K562 (cell line): Measurements from ENCODE around the gene SSH3. TPM values are rescaled to one million over a fixed set of nuclear protein-coding genes. Genes with fewer than 3 reads are reported as not detected.

Experiments used
- CHD7 ChIP-seq: fragments of 200-600 bp; sonication (generic); IDR thresholded peaks from one replicate; pipeline ENCODE4 v1.6.1; 2012; ENCODE audit warnings: mild to moderate bottlenecking, low read depth, low read length, inconsistent platforms
- EP300 ChIP-seq: IDR thresholded peaks from 2 replicates; pipeline ENCODE4 v1.6.1; 2012; ENCODE audit warnings: low read length, improper control_type of control experiment
- FOSL1 ChIP-seq: fragments of 200-800 bp; sonication (Bioruptor generic); conservative IDR thresholded peaks from 2 replicates; pipeline ENCODE4 v1.6.1; 2016; ENCODE audit warnings: missing genetic modification characterization, missing compliant biosample characterization
- MAX ChIP-seq: sonication (generic); formaldehyde crosslinking; IDR thresholded peaks from 2 replicates; pipeline ENCODE4 v1.9.0; 2022; ENCODE audit warnings: mild to moderate bottlenecking, missing genetic modification reagents
- POLR2A ChIP-seq: fragments of 450-650 bp; conservative IDR thresholded peaks from 2 replicates; pipeline ENCODE4 v1.6.1; 2016
- RNF2 ChIP-seq: sonication (generic); IDR thresholded peaks from 2 replicates; pipeline ENCODE4 v1.6.1; 2016
- SMARCE1 ChIP-seq: fragments of 450-650 bp; IDR thresholded peaks from 2 replicates; pipeline ENCODE4 v1.7.1; 2016; ENCODE audit warnings: mild to moderate bottlenecking
- SPI1 ChIP-seq: IDR thresholded peaks from 2 replicates; pipeline ENCODE4 v1.6.1; 2011; ENCODE audit warnings: low read depth, low read length, control low read depth, borderline replicate concordance
- SRF ChIP-seq, 2 experiments: fragments of 250-450, 450-650 bp in 1 of 2; sonication (Bioruptor Pico) in 1 of 2; sonication (generic) in 1 of 2; formaldehyde crosslinking; IDR thresholded peaks; 2 replicates each; pipeline versions ENCODE4 v1.5.0 to v1.5.1; 2020 to 2022; ENCODE audit warnings: mild to moderate bottlenecking in 1 of 2, missing genetic modification reagents in 1 of 2
- YBX1 ChIP-seq: fragments of 450-650 bp; IDR thresholded peaks from 2 replicates; pipeline ENCODE4 v1.7.1; 2016; ENCODE audit warnings: mild to moderate bottlenecking
- ZBTB26 ChIP-seq: fragments of 450-650 bp; formaldehyde crosslinking; IDR thresholded peaks from 2 replicates; pipeline ENCODE4 v1.4.0; 2022; ENCODE audit warnings: missing genetic modification characterization
- ZBTB7A ChIP-seq: IDR thresholded peaks from 2 replicates; pipeline ENCODE4 v1.6.1; 2011; ENCODE audit warnings: low read depth, mild to moderate bottlenecking, low read length, moderate library complexity, borderline replicate concordance; ENCODE audit not compliant: control insufficient read depth
- ZNF431 ChIP-seq: sonication (generic); formaldehyde crosslinking; IDR thresholded peaks from 2 replicates; pipeline ENCODE4 v1.8.0; 2022; ENCODE audit warnings: mild to moderate bottlenecking, missing genetic modification reagents
- ZZZ3 ChIP-seq: fragments of 450-650 bp; IDR thresholded peaks from 2 replicates; pipeline ENCODE4 v1.6.1; 2016; ENCODE audit warnings: antibody characterized with exemption, mild to moderate bottlenecking, moderate library complexity
- polyA plus RNA-seq, 8 experiments: library from polyadenylated mRNA; depleted of rRNA in 4 of 8; stranded (reverse) in 5 of 8; unstranded in 3 of 8; fragments of >200 nt; fragmentation: Nextera tagmentation in 2 of 8; fragmentation: Illumina TruSeq in 1 of 8; extraction: Ambion mirVana in 2 of 8; extraction: Trizol in 1 of 8; gene quantifications; 2 replicates each; pipeline versions ENCODE4 v1.2.1 to v1.2.3, GENCODE V29; 2011 to 2014; ENCODE audit warnings: inconsistent platforms in 1 of 8, missing spikeins in 1 of 8
- total RNA-seq, 7 experiments: library from RNA; depleted of rRNA in 6 of 7; stranded (reverse); fragments of >200 nt in 6 of 7; fragmentation: Illumina TruSeq in 2 of 7; extraction: Trizol in 2 of 7; gene quantifications; 2 replicates each; pipeline versions ENCODE4 v1.2.1 to v1.2.3, GENCODE V29; 2011 to 2021; ENCODE audit warnings: low replicate concordance in 1 of 7
- TF ChIP-seq, protein P1 (sequence below): fragments of 250-450 bp; sonication (Bioruptor Pico); IDR thresholded peaks from 2 replicates; pipeline ENCODE4 v1.5.0; 2021

Gene SSH3
- total and polyA plus RNA-seq, 9 of the 15 experiments (the other 6 are each of a cell fraction or from before 2014, with no cell fraction given) = 0.07 to 1.0 (median 0.24) TPM; not detected in 3

- TF ChIP-seq CHD7 (no peak), ZNF431 (CRISPR knock-in tag) (0 out of 2 replicates have a peak, but pooled peaks have one; percentile 47), SRF (CRISPR knock-in tag; IDR thresholded peaks at IDR 0.05) (peak in 1 of 2 experiments; percentile 66; a peak in 2 of 4 replicates), SMARCE1 (peak; percentile 36; the same call in 1 of the 2 replicates), POLR2A (peak; percentile 91), MAX (CRISPR knock-in tag) (peak; percentile 81), YBX1 (no peak), EP300 (peak; percentile 73), ZZZ3 (no peak), FOSL1 (tag) (no peak), SPI1 (peak; percentile 66), ZBTB26 (no peak), RNF2 (peak; percentile 98), ZBTB7A (peak; percentile 96)
- TF ChIP-seq, protein P1, sequence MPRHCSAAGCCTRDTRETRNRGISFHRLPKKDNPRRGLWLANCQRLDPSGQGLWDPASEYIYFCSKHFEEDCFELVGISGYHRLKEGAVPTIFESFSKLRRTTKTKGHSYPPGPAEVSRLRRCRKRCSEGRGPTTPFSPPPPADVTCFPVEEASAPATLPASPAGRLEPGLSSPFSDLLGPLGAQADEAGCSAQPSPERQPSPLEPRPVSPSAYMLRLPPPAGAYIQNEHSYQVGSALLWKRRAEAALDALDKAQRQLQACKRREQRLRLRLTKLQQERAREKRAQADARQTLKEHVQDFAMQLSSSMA (CRISPR knock-in tag) = no peak
These were observed 14.7 kb upstream of the SSH3 start (continued) for GRCh38 chr11:67288452-67289225.
